Medulla oblongata (tissue), 1 donor: ENCODE measurements around the gene DDX25.
"Not testable (repeated sequence)": the region's sequence is repeated elsewhere in the genome, so short reads cannot be mapped to it uniquely, and the experiment has no call there.

ENCODE experiments used
- DNase-seq: peaks from one replicate; pipeline ENCODE4 v3.0.0-alpha.2; 2015; ENCODE audit errors: extremely low spot score

The DDX25 gene

DNA sequence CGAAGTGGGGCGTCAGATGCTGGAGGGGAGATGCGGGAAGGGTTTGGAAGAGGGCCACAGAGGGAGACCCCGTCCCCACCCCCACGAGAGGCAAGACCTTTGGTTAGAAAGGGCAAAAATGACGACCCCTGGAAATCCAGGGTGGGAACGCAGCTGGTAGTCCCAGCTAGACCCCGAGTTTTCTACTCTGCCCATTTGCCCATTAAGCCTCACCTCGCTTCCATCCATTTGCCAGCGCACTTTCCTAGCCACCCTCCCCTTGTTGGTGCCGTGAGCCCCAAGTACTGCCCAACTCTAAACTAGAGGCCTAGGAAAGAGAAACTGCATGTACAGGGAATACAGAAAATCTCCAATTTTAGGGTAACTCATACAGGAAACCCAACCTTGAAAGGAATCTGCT is 370 bp downstream of the DDX25 start:
- DNase-seq: no peak

DNA sequence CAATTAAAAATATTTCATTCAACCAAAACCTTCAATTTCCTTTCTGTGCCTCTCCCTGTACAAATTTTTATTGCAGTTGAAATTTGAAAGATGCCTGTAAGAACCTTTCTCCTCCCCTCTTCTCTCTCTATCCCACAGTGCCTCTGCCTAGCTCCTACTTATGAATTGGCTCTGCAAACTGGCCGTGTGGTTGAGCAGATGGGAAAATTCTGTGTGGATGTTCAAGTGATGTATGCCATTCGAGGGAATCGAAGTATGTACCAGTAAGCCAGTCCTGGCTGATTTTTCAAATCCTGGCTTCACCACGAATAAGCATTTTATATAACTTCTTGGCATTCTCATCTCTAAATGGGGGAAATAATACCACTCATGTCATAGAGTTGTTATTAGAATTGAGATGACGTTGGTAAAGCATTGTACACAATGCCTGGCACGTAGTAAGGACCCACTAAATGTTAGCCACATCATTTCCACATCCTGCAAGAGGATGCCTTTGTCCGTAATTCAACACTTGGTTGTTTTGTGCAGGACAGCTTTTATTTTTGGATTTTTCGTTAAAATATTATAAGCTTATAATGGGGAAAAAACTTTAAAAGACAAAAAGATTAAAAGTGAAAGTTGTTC is 6.0 kb downstream of the DDX25 start:
- peak; percentile 32 for DNase-seq

DNA sequence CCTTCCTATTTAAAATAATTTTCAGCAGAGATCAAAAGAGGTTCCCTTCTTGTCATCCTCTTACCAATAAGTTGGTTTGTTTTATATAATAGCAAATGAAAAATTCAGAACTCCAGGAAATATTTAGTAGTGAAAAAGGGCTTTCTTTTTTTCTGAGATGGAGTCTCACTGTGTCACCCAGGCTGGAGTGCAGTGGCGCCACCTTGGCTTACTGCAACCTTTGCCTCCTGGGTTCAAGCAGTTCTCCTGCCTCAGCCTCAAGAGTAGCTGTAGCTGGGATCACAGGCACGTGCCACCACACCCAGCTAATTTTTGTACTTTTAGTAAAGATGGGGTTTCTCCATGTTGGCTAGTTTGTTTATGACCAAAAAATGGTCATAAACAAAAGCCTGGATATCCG is 10.3 kb downstream of the DDX25 start:
- not testable (repeated sequence) for DNase-seq

DNA sequence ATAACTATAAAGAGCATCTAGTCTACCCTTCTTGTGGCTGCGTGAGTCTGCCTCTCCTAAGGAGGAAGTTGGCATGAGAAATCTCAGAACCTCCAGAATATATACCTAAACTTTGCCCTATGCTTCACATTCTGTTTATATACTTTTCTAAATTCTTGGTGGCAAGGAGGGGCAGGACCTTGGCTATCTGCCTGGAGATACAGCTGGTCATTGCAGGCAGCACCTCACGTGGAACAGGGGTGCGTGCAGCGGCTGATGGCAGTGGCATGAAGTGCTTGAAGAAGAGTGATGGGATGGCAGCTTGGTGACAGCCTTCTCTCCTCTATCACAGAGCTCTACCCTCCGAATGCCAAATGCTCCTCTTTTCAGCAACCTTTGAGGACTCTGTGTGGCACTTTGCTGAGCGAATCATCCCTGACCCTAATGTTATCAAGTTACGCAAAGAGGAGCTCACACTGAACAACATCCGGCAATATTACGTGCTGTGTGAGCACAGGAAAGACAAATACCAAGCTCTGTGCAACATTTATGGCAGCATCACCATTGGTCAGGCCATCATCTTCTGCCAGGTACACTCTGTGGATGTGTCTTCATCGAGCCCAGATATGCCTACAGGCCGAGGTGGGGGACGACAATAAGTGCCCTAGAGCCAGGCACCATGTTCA is 12.5 kb downstream of the DDX25 start:
- no peak for DNase-seq

DNA sequence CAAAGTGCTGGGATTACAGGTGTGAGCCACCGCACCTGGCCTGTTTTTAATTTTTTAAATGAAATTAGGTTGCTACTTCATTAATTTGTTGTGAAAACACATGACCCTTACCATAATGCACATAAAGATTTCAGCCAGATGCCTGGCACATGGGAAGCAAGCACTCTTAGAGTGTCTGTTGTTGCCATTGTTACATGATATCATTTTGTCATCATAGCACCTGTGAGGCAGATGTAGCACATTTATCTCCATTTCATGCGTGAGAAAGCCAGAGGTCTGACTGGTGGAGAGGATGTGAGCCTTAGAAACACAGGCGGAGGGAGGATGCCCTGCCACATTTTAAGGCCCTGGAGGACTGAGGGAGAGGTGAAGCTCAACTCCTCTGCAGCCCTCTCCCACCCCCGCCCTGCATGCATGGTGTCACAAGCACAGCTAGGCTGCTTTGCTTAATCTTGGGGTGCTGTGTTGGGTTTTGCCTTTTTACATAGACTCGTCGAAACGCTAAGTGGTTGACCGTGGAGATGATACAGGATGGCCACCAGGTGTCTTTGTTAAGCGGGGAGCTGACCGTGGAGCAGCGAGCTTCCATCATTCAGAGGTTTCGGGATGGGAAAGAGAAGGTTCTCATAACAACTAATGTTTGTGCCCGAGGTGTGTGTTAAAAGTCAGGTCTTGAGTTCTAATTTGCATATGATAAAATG is 14.0 kb downstream of the DDX25 start:
- DNase-seq: no peak

DNA sequence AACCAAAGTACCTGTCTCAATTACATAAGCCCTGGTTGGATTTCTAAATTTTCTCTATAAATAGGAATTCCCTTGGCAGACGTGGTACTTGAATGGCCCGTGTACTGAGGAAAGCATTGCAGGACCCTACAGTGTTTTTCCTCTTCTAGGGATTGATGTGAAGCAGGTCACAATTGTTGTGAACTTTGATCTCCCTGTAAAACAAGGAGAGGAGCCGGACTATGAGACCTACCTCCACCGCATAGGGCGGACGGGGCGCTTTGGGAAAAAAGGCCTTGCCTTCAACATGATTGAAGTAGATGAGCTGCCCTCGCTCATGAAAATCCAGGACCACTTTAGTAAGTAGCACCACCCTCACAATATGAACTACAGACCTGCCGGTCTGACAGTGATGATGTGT is 16.7 kb downstream of the DDX25 start:
- no peak for DNase-seq

DNA sequence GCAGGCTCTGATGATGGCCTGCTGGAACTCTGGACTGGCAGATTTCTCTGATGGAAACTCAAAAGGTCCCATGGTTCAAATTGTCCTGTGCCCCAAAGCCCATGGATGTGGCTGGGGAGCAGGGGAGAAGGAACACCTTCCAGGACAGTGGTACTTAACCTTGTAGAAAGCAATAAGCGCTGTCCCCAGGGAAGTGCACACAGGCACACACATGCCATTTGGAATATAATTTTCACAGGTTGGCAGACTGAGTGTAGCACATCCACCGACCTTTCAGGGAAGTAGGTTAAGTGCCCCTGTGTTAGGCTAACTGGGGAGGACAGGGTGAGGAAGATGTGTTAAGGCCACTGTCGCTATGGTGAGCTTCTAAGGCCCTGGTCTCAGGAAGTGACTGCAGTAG is 17.8 kb downstream of the DDX25 start:
- DNase-seq: no peak

DNA sequence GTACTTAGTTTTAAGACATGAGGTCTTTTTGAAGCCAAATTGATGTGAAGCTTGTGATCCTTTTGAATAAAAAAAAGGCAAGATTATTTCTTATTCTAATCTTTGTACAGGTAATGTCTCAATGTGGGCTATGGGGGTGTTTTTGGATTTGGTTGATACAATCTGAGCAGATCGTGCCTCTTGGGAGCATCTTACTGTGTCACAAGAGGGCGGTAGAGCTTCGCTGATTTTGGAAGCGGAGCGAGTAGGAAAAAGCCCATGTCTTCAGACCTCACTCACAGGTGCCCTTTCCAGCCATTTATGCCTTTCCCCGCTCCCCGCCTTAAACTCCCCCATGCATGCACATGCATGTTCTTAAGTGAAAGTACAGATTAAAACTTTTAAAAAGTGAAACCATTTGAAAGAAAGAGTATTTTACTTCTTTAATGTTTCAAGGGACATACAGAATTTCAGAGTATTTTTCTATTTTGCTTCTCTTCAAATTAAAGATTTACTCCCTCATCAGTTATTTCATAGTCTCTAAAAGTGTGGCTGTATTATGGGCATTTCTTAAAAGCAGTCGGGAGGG is 18.8 kb downstream of the DDX25 start:
- peak; percentile 87 for DNase-seq

DNA sequence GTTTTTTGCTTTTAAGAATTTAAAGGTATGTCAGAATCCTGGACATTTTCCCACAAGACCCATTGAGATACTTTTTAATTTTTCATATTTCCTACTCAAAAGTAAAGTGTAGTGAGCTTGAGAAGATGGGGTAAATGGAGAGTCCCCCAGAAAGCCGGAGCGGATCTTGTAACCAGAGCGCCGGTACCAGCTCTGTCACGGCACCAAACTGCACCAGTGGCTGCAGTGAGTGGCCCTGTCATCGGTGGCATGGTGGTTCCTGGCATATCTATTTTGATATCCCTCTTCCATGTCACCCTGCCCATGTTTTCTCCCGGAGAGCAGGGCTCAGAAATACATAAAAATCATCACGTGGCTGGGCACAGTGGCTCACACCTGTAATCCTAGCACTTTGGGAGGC is 19.3 kb downstream of the DDX25 start:
- no peak for DNase-seq

DNA sequence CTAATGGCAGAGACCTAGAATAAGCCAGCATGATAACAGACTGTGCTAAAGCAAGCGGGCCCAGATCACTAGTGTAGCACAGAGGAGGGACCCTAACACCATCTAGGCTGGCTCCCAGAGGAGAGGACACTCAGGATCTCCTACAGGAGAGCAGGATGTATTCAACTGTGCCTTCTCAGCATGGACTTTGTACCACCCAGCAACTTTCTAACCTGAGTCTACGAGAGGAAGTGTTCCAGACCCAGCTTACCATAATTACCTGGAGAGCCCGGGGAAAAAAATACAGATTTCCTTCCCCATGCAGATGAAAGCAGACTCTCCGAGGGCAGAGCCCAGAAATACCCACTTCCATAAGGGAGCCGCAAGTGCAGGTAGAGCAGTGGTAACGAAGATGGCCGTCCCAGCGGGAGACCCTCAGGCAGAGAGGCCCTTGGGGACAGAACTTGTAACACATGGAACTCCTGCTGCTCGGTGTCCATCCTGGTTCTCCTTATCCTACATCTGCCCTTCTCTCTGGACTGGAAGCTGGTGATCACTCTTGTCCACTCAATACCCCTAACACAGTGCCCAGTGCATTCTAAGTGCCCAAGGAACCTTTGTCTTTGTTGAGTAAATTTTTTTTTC is 20.2 kb downstream of the DDX25 start:
- DNase-seq: no peak

DNA sequence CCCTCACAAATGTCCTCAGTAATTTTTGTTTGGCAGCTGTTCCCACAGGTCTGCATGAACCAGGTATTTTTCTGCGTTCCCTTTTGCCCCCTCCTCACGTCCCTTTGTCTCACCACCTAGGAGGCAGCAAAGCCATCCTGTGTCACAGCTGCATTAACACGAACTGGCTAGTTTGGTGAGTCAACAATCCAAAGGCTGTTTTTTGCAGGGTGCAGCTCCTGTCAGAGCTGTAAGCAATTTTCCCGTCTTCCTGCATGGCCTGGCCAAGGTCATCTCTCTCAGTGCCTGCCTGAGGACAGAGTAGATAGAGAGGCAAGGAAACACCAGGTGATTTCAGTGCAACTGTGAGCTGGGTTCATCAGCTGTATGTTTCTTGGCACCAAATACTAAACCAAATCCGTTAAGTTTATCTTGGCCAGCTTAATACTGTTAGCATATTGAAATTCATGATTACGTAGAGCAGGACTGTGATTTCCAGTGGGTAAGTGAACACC is 21.0 kb downstream of the DDX25 start:
- no peak for DNase-seq

DNA sequence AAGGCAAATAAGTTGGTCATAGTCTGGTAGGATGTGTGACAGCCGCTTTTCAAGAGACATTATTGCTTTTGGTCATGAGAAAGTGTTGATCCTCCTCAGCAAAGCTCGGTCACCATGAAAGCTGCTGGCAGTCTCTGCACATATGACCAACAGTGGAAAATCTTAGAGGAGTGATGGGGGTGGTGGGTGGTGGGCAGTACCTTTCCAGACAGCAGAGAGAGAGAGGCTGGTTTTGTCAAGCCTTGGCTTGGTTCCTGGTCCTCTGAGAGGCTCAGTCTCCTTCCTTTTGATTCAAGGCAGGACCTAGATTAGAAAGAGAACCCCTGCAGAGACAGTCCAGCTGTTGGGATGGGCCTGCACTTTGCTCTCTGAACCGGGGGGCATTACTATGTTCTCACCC is 21.5 kb downstream of the DDX25 start:
- no peak for DNase-seq

DNA sequence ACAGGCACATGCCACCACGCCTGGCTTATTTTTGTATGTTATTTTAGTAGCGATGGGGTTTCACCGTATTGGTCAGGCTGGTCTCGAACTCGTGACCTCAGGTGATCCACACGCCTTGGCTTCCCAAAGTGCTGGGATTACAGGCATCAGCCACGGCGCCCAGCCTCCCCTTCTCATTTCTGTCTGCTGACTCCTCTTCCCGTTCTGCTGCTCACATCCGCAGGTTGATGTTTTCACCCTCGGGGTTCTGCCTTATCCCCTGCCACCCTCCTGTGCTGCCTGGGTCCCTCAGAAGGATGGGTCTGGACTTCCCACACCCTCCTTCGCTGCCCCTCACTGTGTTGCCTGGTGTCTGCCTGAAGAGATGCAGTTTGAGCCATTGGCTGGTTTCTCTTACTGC is 22.4 kb downstream of the DDX25 start:
- no peak for DNase-seq

DNA sequence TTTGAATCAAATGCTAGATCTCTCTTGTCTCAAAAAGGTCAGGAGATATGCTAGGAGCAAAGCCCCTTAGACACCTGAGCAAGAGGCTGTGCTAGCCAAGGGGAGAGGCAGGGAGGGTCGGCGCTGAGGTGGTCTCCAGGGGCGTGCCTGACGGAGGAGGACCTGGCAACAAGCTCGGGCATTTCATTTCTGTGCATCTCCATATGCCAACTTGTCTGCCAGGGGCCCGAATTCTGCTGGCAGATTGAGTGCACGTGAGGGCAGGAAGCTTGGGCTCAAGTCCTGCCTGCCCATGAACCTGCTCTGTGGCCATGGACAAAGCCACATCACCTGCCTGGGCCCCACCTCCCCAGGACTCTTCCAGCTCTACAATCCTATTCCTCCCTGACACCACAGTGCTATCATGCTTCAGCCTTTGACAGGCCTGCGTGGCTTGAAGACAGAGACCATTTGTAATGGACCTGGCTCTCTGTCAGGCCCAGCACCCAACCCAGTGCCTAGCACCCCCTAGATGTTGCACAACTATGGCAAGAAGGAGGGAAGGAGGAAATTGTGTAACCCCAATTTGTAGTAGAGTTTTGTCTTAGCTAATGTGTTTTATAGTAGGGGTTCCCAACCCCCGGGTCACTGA is 25.3 kb downstream of the DDX25 start:
- peak; percentile 53 for DNase-seq

DNA sequence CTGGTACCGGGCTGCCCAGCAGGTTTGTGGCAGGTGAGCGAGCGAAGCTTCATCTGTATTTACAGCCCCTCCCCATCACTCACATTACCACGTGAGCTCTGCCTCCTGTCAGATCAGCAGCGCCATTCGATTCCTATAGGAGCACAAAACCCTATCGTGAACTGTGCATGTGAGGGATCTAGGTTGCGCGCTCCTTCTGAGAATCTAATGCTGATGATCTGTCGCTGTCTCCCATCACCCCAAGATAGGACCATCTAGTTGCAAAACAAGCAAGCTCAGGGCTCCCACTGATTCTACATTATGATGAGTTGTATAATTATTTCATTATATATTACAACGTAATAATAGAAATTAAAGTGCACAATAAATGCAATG is 25.8 kb downstream of the DDX25 start:
- DNase-seq: no peak

DNA sequence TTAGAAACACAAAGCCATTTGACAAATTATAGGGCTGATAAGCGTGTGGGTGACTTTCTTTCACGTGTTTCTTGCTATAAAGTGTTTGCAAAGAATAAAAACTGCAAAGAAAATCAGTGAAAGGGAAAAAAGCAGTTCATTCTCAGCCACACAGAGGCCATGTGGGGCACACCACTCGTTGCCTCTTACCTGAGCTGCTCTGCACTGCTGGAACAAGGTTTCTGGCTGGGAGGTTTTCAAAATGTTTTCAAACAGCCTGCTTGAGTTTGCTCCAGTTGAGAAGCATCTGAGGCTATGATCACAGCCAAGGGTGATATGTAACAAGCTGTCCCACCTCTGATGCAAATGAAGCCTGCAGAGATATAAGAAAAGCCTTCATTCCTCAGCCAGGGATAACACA is 26.8 kb downstream of the DDX25 start:
- no peak for DNase-seq

DNA sequence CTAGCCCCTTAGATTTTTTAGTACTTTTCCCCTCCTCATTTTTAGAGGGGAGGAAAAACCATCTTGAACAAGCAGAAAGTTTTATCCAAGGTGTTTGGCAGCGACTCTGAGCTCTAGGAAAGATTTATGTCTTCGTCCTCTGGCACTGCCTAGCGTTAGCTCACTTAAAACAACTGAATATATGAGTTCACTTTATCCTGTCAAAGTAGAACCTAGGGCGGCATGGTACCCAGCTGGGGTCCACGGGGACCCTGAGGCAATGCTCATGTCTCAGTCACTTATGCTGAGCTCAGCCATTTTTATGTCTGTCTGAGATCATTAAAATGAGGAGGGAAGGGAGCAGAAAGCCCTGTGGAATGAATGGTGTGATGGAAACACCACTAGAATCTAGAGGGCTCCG is 27.4 kb downstream of the DDX25 start:
- no peak for DNase-seq

DNA sequence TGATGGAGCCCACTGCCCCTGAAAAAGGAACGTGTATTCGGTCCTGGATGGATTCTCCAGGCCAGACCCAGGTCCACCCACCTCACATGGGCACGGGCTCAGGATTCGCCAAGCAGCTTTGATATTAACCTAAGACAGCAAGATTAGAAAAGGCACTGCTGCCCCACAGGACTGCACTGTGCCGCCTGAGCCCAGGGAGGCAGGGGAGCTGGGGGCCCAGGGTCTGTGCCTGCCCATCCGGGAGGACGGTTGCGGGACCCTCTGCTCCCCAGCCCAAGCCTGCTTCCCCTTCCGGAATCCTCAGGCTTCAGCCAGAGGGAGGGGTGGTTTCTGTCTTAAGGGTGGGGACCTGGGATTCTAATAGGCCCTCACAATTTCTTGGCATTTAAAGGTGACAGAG is 28.0 kb downstream of the DDX25 start:
- no peak for DNase-seq

DNA sequence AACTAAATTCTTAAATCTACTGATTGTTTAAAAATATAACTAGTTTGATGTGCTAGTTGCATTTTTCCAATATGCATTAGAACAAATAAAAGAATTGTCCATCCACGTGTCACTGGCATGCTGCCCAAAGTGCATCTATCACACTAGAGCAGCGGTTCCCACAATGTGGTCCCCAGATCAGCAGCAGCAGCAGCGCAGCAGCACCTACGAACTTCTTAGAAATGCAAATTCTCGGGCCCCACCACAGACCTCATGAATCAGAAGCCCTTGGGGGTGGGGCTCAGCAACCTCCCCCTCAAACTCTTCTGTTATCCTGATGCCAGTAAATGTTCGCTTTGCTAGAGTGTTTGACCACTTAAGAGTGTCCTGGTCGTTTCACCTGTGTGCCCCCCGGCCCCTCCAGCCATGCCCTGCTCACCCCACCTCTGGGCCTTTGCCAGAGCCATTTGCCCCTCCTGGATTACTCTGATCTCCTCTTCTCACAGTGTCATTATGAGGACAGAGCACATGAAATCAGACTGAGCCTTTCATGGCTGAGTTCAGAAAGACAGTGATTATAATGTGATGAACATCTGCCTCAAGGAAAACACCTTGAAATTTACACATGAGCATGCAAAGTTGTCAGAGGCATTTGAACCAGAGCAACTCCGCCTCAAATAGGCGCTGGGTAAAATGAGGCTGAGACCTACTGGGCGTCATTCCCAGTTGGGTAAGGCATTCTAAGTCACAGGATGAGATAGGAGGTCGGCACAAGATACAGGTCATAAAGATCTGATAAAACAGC is 28.9 kb downstream of the DDX25 start:
- no peak for DNase-seq

DNA sequence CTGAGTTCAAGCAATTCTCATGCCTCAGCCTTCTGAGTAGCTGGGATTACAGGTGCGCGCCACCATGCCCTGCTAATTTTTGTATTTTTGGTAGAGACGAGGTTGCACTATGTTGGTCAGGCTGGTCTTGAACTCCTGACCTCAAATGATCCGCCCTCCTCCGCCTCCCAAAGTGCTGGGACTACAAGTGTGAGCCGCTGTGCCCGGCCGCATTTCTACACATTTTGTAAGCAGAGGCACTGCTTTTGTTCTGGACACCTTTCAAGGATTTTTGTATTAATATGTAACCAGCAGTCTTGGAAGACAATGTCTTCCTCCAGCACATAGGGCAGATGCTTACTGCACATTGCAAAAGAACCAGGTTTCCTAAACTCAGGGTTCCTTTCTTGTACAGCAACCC is 30.2 kb downstream of the DDX25 start:
- DNase-seq: no peak

DNA sequence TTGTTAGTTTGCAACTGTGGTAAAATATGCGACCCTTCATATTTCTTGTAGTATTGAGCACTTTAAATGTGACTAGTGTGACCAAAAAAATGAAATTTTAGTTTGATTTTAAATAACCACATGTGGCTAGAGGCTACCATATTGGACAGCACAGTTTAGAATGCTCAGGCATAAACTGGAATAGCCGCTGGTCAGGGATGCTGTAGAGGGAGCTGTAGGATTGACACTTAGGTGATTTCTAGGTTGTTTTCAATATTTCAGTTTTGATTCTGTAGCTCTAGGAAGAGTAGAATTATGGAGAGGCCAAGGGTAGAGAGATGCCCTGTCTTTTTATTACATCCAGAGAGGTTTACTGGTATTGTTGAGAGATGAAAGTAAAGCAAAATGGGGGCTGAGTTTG is 30.7 kb downstream of the DDX25 start:
- no peak for DNase-seq
